ENCODE results near the gene STRIP2.
A peak's percentile ranks its signal among the peaks of the same experiment; 100 is the strongest.

Gene STRIP2

DNA sequence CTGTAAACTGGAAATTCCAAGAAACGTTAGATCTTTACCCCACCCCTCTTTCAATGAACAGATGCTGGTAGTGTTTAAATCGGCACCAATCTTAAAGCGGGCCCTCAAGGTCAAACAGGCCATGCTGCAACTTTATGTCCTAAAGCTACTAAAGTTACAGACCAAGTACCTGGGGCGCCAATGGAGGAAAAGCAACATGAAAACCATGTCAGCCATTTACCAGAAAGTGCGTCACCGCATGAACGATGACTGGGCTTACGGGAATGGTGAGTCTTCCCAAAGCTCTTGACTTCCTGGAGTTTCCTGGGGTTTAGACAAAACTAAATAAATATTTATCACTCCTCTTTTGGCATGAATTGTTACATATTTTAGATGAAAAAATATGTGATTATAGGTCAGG is 48.5 kb downstream of the STRIP2 start:
- no peak for DNase-seq (ENCODE audit: low read depth)
- TF ChIP-seq, protein P1, sequence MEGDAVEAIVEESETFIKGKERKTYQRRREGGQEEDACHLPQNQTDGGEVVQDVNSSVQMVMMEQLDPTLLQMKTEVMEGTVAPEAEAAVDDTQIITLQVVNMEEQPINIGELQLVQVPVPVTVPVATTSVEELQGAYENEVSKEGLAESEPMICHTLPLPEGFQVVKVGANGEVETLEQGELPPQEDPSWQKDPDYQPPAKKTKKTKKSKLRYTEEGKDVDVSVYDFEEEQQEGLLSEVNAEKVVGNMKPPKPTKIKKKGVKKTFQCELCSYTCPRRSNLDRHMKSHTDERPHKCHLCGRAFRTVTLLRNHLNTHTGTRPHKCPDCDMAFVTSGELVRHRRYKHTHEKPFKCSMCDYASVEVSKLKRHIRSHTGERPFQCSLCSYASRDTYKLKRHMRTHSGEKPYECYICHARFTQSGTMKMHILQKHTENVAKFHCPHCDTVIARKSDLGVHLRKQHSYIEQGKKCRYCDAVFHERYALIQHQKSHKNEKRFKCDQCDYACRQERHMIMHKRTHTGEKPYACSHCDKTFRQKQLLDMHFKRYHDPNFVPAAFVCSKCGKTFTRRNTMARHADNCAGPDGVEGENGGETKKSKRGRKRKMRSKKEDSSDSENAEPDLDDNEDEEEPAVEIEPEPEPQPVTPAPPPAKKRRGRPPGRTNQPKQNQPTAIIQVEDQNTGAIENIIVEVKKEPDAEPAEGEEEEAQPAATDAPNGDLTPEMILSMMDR (conservative IDR thresholded peaks at IDR 0.05; ENCODE audit: control insufficient read depth, insufficient read depth, low read depth, low read length), result no peak

DNA sequence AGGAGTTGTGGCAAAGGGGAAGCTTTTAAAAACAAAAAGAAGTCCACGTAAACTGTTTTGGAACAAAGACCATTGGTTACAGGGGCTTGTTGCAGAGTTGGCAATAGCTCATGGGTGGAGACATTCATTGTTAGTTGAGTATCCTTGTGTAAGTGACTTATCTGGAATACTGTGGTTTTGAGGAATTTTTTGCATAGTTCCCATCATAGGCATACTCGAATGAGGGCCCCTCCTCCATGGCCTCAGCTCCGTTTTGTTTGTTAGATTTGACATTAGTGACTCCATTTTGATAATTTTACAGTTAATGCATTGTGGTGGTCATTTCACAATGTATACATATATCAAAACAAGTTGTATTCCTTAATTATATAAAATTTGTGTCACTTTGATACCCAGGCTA is 55.3 kb downstream of the STRIP2 start:
- H3K4me3 ChIP-seq (ENCODE audit: control insufficient read depth, low read depth, low read length), result no peak overlapping the region
- DNase-seq (ENCODE audit: low read depth), result peak; percentile 80
- TF ChIP-seq, protein P1 (conservative IDR thresholded peaks at IDR 0.05; ENCODE audit: control insufficient read depth, insufficient read depth, low read depth, low read length), result no peak

More for the DNA sequence above, 48.5 kb downstream of the STRIP2 start:
- no peak overlapping the region for H3K4me3 ChIP-seq (ENCODE audit: control insufficient read depth, low read depth, low read length)

DNA sequence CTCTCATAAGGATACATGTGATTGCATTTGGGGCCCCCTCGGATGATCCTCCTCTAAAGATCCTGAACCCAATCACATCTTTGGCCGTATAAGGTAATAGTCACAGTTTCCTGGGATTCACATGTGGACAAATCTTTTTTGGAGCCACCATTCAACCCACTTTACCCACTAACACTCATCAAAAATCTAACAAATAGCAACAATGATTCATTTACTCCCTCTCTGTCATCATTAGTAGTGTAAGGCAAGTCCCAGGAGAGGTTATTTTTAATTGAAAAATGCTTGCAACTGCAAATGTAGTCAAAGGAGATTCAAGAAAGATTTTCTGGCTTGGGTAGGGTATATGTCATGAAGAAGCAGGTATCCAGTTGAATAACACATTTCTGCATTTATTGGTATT is 58.2 kb downstream of the STRIP2 start:
- DNase-seq (ENCODE audit: low read depth), result peak; percentile 49
- TF ChIP-seq, protein P1 (conservative IDR thresholded peaks at IDR 0.05; ENCODE audit: control insufficient read depth, insufficient read depth, low read depth, low read length), result no peak
- H3K4me3 ChIP-seq (ENCODE audit: control insufficient read depth, low read depth, low read length), result no peak overlapping the region

GRCh38 chr7:129493555-129493954 is 59.3 kb downstream of the STRIP2 start:
- TF ChIP-seq, protein P1 (conservative IDR thresholded peaks at IDR 0.05; ENCODE audit: control insufficient read depth, insufficient read depth, low read depth, low read length), result peak; percentile 36
- no peak overlapping the region for H3K4me3 ChIP-seq (ENCODE audit: control insufficient read depth, low read depth, low read length)
- peak; percentile 40 for DNase-seq (ENCODE audit: low read depth)

DNA sequence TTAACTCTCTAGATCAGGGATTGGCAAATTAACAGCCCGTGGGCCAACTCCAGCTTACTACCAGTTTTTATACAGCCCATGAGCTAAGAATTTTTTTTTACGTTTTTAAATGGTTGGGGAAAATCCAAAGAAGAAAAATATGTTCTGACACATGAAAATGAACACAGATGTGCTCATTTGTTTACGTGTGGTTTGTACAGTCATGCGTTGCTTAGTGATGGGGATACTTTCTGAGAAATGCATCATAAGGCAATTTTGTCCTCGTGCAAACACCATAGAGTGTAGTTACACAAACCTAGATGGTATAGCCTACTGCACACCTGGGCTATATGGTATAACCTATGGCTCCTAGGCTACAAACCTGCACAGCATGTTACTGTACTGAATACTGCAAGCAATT is 59.8 kb downstream of the STRIP2 start:
- TF ChIP-seq, protein P1 (conservative IDR thresholded peaks at IDR 0.05; ENCODE audit: control insufficient read depth, insufficient read depth, low read depth, low read length), result no peak
- peak; percentile 94 for DNase-seq (ENCODE audit: low read depth)
- no peak overlapping the region for H3K4me3 ChIP-seq (ENCODE audit: control insufficient read depth, low read depth, low read length)

DNA sequence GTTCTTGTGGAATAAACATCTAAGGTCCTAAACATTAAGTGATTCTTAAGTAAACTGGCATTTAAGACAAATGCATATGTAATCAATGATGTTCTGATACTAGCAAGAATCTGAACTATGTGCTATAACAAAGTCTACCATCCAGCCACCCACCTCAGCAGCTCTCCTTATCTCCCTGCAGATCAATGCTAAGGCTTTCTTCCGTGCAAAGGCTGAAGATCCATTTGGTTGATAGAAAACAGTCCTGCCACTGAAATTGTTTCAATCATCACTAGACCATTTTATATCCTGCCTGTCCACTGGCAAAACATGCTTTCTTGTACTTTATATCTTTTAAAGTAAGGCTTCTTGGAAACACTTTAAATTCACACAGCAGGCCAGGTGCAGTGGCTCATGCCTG is 61.8 kb downstream of the STRIP2 start:
- no peak for DNase-seq (ENCODE audit: low read depth)
- TF ChIP-seq, protein P1 (conservative IDR thresholded peaks at IDR 0.05; ENCODE audit: control insufficient read depth, insufficient read depth, low read depth, low read length), result no peak
- H3K4me3 ChIP-seq (ENCODE audit: control insufficient read depth, low read depth, low read length), result no peak overlapping the region

- no peak overlapping the region for H3K4me3 ChIP-seq (ENCODE audit: control insufficient read depth, low read depth, low read length)
- TF ChIP-seq, protein P1 (conservative IDR thresholded peaks at IDR 0.05; ENCODE audit: control insufficient read depth, insufficient read depth, low read depth, low read length), result no peak
- DNase-seq (ENCODE audit: low read depth), result no peak
Observed at GRCh38 chr7:129496653-129497052, 62.4 kb downstream of the STRIP2 start.
